GM10248 (cell line): Measurements from ENCODE around the gene KDM6A.
"Not testable (repeated sequence)": the region's sequence is repeated elsewhere in the genome, so short reads cannot be mapped to it uniquely, and the experiment has no call there.

ENCODE experiments used
- CTCF ChIA-PET: fragments of 300-600 bp; sonication (Branson Sonifier 250); formaldehyde crosslinking; extraction: SDS; loops from one replicate; lab custom pipeline; 2021; ENCODE audit warnings: antibody characterized with exemption; lab: Yijun Ruan, JAX
- POLR2A ChIA-PET: fragments of 350-650 bp; sonication (Branson Sonifier 250); formaldehyde crosslinking; extraction: SDS; loops from one replicate; lab custom pipeline; 2020; ENCODE audit warnings: antibody characterized with exemption; lab: Yijun Ruan, JAX
- DNase-seq: peaks from one replicate; pipeline ENCODE4 v3.0.0; 2012; ENCODE audit errors: extremely low spot score
- CTCF ChIP-seq: IDR thresholded peaks from 2 replicates; pipeline ENCODE4 v1.5.1; 2012; ENCODE audit warnings: mild to moderate bottlenecking, low read depth; ENCODE audit errors: extremely low read depth, missing control alignments, control extremely low read depth

Gene KDM6A

GRCh38 chrX:45046417-45046816, 173.4 kb downstream of the KDM6A start:
- CTCF ChIA-PET, result no interaction called here
- no peak for TF ChIP-seq CTCF
- no peak for DNase-seq
- POLR2A ChIA-PET, result no interaction called here

- no peak for TF ChIP-seq CTCF
- peak; percentile 16 for DNase-seq
- POLR2A ChIA-PET, result no interaction called here
- CTCF ChIA-PET, result no interaction called here
These were observed 177.6 kb downstream of the KDM6A start for GRCh38 chrX:45050558-45050957.

- CTCF ChIA-PET, result no interaction called here
- POLR2A ChIA-PET, result no interaction called here
- no peak for TF ChIP-seq CTCF
- no peak for DNase-seq
These were observed 183.6 kb downstream of the KDM6A start for GRCh38 chrX:45056428-45057145.

- DNase-seq, POLR2A ChIA-PET: not testable (repeated sequence)
- CTCF ChIA-PET, result interaction anchor here (1.7 kb wide), 1 partner anchor 10 kb away, joined by 6 read pairs; no protein-coding TSS in a partner anchor
These were observed 186.9 kb downstream of the KDM6A start for GRCh38 chrX:45059906-45060305.

GRCh38 chrX:45063319-45064095, 190.5 kb downstream of the KDM6A start:
- no peak for DNase-seq
- TF ChIP-seq CTCF, result no peak
- ChIA-PET POLR2A (no interaction called here), CTCF (interaction anchor here (1.6 kb wide), 1 partner anchor 47 kb away, joined by 4 read pairs; no protein-coding TSS in a partner anchor)

- DNase-seq, result no peak
- CTCF ChIA-PET, result no interaction called here
- POLR2A ChIA-PET, result no interaction called here
- TF ChIP-seq CTCF, result no peak
These were observed 195.6 kb downstream of the KDM6A start for GRCh38 chrX:45068569-45068968.
